HepG2 (cell line): ENCODE data around the gene MTRFR. TPM values are rescaled to one million over a fixed set of nuclear protein-coding genes. Genes with fewer than 3 reads are reported as not detected.

Experiments used
- ARID4A ChIP-seq: sonication (generic); formaldehyde crosslinking; IDR thresholded peaks from 2 replicates; pipeline ENCODE4 v1.5.0; 2020; ENCODE audit warnings: mild to moderate bottlenecking, missing genetic modification reagents, borderline replicate concordance
- ASH2L ChIP-seq: fragments of 300-600, 200-600 bp; sonication (generic); IDR thresholded peaks from 2 replicates; pipeline ENCODE4 v1.7.0; 2017; ENCODE audit warnings: low read depth, mild to moderate bottlenecking, moderate library complexity, mixed read lengths, low read length; ENCODE audit not compliant: insufficient read length
- ETS1 ChIP-seq: sonication (generic); formaldehyde crosslinking; IDR thresholded peaks from 2 replicates; pipeline ENCODE4 v1.4.0; 2020; ENCODE audit warnings: missing genetic modification reagents
- HDAC1 ChIP-seq: sonication (generic); formaldehyde crosslinking; IDR thresholded peaks from 2 replicates; pipeline ENCODE4 v1.5.1; 2020; ENCODE audit warnings: mild to moderate bottlenecking, missing genetic modification reagents
- HHEX ChIP-seq: IDR thresholded peaks from 2 replicates; pipeline ENCODE4 v1.6.1; 2016; ENCODE audit warnings: control low read depth
- HINFP ChIP-seq: sonication (generic); formaldehyde crosslinking; IDR thresholded peaks from 2 replicates; pipeline ENCODE4 v1.4.0; 2020; ENCODE audit warnings: low read depth, mild to moderate bottlenecking, missing genetic modification reagents
- MLXIP ChIP-seq: sonication (generic); formaldehyde crosslinking; IDR thresholded peaks from 2 replicates; pipeline ENCODE4 v1.9.0; 2021; ENCODE audit warnings: missing genetic modification reagents, borderline replicate concordance
- PAXIP1 ChIP-seq: sonication (generic); formaldehyde crosslinking; conservative IDR thresholded peaks from 2 replicates; pipeline ENCODE4 v1.4.0; 2020; ENCODE audit warnings: mild to moderate bottlenecking, missing genetic modification reagents, moderate library complexity
- POLR2G ChIP-seq: fragments of 200-400 bp; formaldehyde crosslinking; IDR thresholded peaks from 2 replicates; pipeline ENCODE4 v1.6.1; 2018; ENCODE audit warnings: mild to moderate bottlenecking, low read depth, low read length, moderate library complexity
- TEAD2 ChIP-seq: sonication (generic); formaldehyde crosslinking; IDR thresholded peaks from 2 replicates; pipeline ENCODE4 v1.9.0; 2021; ENCODE audit warnings: missing genetic modification reagents
- TFDP1 ChIP-seq: IDR thresholded peaks from 2 replicates; pipeline ENCODE4 v1.6.1; 2016; ENCODE audit warnings: missing compliant biosample characterization, missing genetic modification reagents, borderline replicate concordance
- TOE1 ChIP-seq: sonication (generic); formaldehyde crosslinking; IDR thresholded peaks from 2 replicates; pipeline ENCODE4 v1.4.0; 2020; ENCODE audit warnings: mild to moderate bottlenecking, missing genetic modification reagents
- polyA plus RNA-seq, 8 experiments: library from polyadenylated mRNA; depleted of rRNA in 3 of 8; stranded (reverse) in 7 of 8; unstranded in 1 of 8; fragments of >200 nt; fragmentation: Illumina TruSeq in 4 of 8; extraction: Trizol in 4 of 8; gene quantifications; 2 replicates each; pipeline versions ENCODE4 v1.2.1 to v1.2.3, GENCODE V29; 2011 to 2016; ENCODE audit warnings: low read depth in 4 of 8, missing spikeins in 1 of 8, mixed read lengths in 1 of 8; ENCODE audit not compliant: insufficient read depth in 1 of 8
- total RNA-seq, 5 experiments: library from RNA; depleted of rRNA; stranded (reverse); fragments of >200 nt; fragmentation: Illumina TruSeq; extraction: Trizol; gene quantifications; 2 replicates each; pipeline ENCODE4 v1.2.3, GENCODE V29; 2016; ENCODE audit warnings: low read depth in 1 of 5

Gene MTRFR
- total and polyA plus RNA-seq, 2 of the 13 experiments (the other 11 are each of a cell fraction or from before 2014, with no cell fraction given) = 7.1 to 9.9 TPM

GRCh38 chr12:123270214-123271000 lies 37.2 kb downstream of the MTRFR start (continued):
- TF ChIP-seq TFDP1 (CRISPR knock-in tag) (0 out of 2 replicates have a peak, but pooled peaks have one; percentile 8), HHEX (CRISPR knock-in tag) (peak; percentile 48; the same call in 1 of the 2 replicates), HINFP (0 out of 2 replicates have a peak, but pooled peaks have one; percentile 26), ETS1 (no peak), ASH2L (peak; percentile 48), HDAC1 (peak; percentile 80), MLXIP (CRISPR knock-in tag) (no peak), PAXIP1 (CRISPR knock-in tag) (peak; percentile 73), TEAD2 (CRISPR knock-in tag) (no peak), ARID4A (CRISPR knock-in tag) (peak; percentile 76), POLR2G (0 out of 2 replicates have a peak, but pooled peaks have one; percentile 38), TOE1 (CRISPR knock-in tag) (no peak)
